GM12878 (cell line): ENCODE measurements around the gene PITRM1. TPM values are rescaled to one million over a fixed set of nuclear protein-coding genes. Genes with fewer than 3 reads are reported as not detected.

ENCODE experiments used
- ATAC-seq: fragments of 200-7000 bp; cut with Tn5 transposase; 3 replicates; pipeline ENCODE4 v1.9.1; 2020; ENCODE audit warnings: mild to moderate bottlenecking, moderate library complexity
- BruUV-seq: library from RNA; stranded (reverse); fragments of 400-500 nt; replicated peaks from 2 replicates; lab custom pipeline; 2021; lab: Mats Ljungman, UMichigan
- CTCF ChIA-PET: fragments of 300-600 bp; sonication (Branson Sonifier 250); formaldehyde crosslinking; extraction: SDS; loops from one replicate; lab custom pipeline; 2021; ENCODE audit warnings: inconsistent platforms; lab: Yijun Ruan, JAX
- POLR2A ChIA-PET: fragments of 350-600 bp; formaldehyde crosslinking; extraction: SDS; loops from one replicate; lab custom pipeline; 2021; ENCODE audit warnings: inconsistent platforms; lab: Charles Lee
- RAD21 ChIA-PET: fragments of 300-600 bp; sonication (Branson Sonifier 250); formaldehyde crosslinking; loops from one replicate; lab custom pipeline; 2023; ENCODE audit warnings: antibody characterized with exemption; ENCODE audit not compliant: unreplicated experiment; lab: Charles Lee
- SMC1A ChIA-PET: fragments of 300-600 bp; sonication (Branson Sonifier 250); formaldehyde crosslinking; loops from one replicate; lab custom pipeline; 2023; ENCODE audit not compliant: unreplicated experiment, uncharacterized antibody; lab: Charles Lee
- DNase-seq: peaks from one replicate; pipeline ENCODE4 v3.0.0-alpha.2; 2011; ENCODE audit warnings: low read depth, low spot score
- FAIRE-seq: peaks from 3 replicates; lab custom pipeline; 2011; peaks lifted over from hg19 to GRCh38; lab: Jason Lieb, UNC
- H2AFZ ChIP-seq: 2 replicates; pipeline ENCODE4 v1.6.0; 2011; ENCODE audit warnings: low read depth, low read length, control low read depth; ENCODE audit not compliant: control insufficient read depth
- H3K27ac ChIP-seq: 2 replicates; pipeline ENCODE4 v1.5.1; 2011; ENCODE audit warnings: control low read depth; ENCODE audit not compliant: control insufficient read depth, insufficient read depth
- H3K27me3 ChIP-seq, 2 experiments: replicated peaks in 1 of 2; 2 replicates each; pipeline versions ENCODE4 v1.6.0 to v1.6.1; 2011; ENCODE audit warnings: low read length in 1 of 2; ENCODE audit not compliant: control insufficient read depth in 2 of 2, insufficient read depth in 2 of 2
- H3K36me3 ChIP-seq, 2 experiments: 2 replicates each; pipeline ENCODE4 v1.5.1; 2011; ENCODE audit warnings: low read length in 1 of 2; ENCODE audit not compliant: control insufficient read depth in 2 of 2, insufficient read depth in 2 of 2
- H3K4me1 ChIP-seq: 2 replicates; pipeline ENCODE4 v1.6.1; 2011; ENCODE audit warnings: mild to moderate bottlenecking, low read length, moderate library complexity, mixed read lengths; ENCODE audit not compliant: control insufficient read depth, insufficient read depth
- H3K4me2 ChIP-seq: 2 replicates; pipeline ENCODE4 v1.6.0; 2011; ENCODE audit warnings: control low read depth; ENCODE audit not compliant: control insufficient read depth, insufficient read depth
- H3K4me3 ChIP-seq: fragments of 200-600 bp; sonication (generic); 2 replicates; pipeline ENCODE4 v1.5.1; 2016
- H3K79me2 ChIP-seq: 2 replicates; pipeline ENCODE4 v1.6.0; 2011; ENCODE audit warnings: low read length; ENCODE audit not compliant: control insufficient read depth, insufficient read depth
- H3K9ac ChIP-seq: 2 replicates; pipeline ENCODE4 v1.8.0; 2011; ENCODE audit warnings: low read length, control low read depth, mixed read lengths; ENCODE audit not compliant: control insufficient read depth, insufficient read depth
- H3K9me3 ChIP-seq: replicated peaks from 3 replicates; pipeline ENCODE4 v1.5.1; 2011; ENCODE audit warnings: mild to moderate bottlenecking, low read length; ENCODE audit not compliant: control insufficient read depth, insufficient read depth
- H4K20me1 ChIP-seq: 2 replicates; pipeline ENCODE4 v1.6.0; 2011; ENCODE audit not compliant: control insufficient read depth, insufficient read depth
- CBX3 ChIP-seq: fragments of 200-600 bp; sonication (generic); IDR thresholded peaks from 2 replicates; pipeline ENCODE4 v1.6.1; 2016; ENCODE audit warnings: low read depth, borderline replicate concordance
- CBX5 ChIP-seq: sonication (generic); IDR thresholded peaks from 2 replicates; pipeline ENCODE4 v1.6.1; 2016; ENCODE audit warnings: low read depth, moderate library complexity, mild to moderate bottlenecking, inconsistent platforms
- JUNB ChIP-seq: IDR thresholded peaks from 2 replicates; pipeline ENCODE4 v1.6.1; 2016; ENCODE audit warnings: antibody characterized with exemption, mild to moderate bottlenecking
- MXI1 ChIP-seq: fragments of 150-350 bp; IDR thresholded peaks from 2 replicates; pipeline ENCODE4 v1.6.1; 2011; ENCODE audit warnings: low read depth, mild to moderate bottlenecking, inconsistent platforms, low read length, improper control_type of control experiment
- PAX5 ChIP-seq: IDR thresholded peaks from 2 replicates; pipeline ENCODE4 v1.6.1; 2011; ENCODE audit warnings: low read depth, low read length, borderline replicate concordance
- POLR2AphosphoS5 ChIP-seq: IDR thresholded peaks from 2 replicates; pipeline ENCODE4 v1.6.1; 2011; ENCODE audit warnings: mild to moderate bottlenecking, low read length, inconsistent platforms
- TBL1XR1 ChIP-seq: IDR thresholded peaks from 2 replicates; pipeline ENCODE4 v1.6.1; 2012; ENCODE audit warnings: low read depth, low read length, improper control_type of control experiment
- YY1 ChIP-seq: IDR thresholded peaks from 2 replicates; pipeline ENCODE4 v1.6.1; 2011; ENCODE audit warnings: low read depth, mild to moderate bottlenecking, low read length
- ZBED1 ChIP-seq: IDR thresholded peaks from 2 replicates; pipeline ENCODE4 v1.6.1; 2016; ENCODE audit warnings: borderline replicate concordance
- ZNF207 ChIP-seq: fragments of 450-650 bp; IDR thresholded peaks from 2 replicates; pipeline ENCODE4 v1.6.1; 2014; ENCODE audit warnings: antibody characterized with exemption, mild to moderate bottlenecking, borderline replicate concordance
- WGBS: methylation state at CpG from one replicate; pipeline ENCODE4 v1.1.6; 2016; ENCODE audit warnings: low lambda C conversion rate; ENCODE audit not compliant: insufficient replicate concordance, insufficient coverage; ENCODE audit errors: missing lambda C conversion rate; 5-methylcytosine and 5-hydroxymethylcytosine counted together
- in situ Hi-C: fragments of 300-500 bp; cut with MboI; formaldehyde crosslinking; loops from 9 replicates; pipeline ENCODE4 v1.14.3; 2018; ENCODE audit warnings: mixed read lengths
- intact Hi-C: fragments of 100-400 bp; cut with micrococcal nuclease; formaldehyde crosslinking; loops from one replicate; pipeline ENCODE4 v1.14.2; 2022; ENCODE audit not compliant: unreplicated experiment
- polyA plus RNA-seq, 11 experiments: library from polyadenylated mRNA; depleted of rRNA in 4 of 11; unstranded in 6 of 11; stranded (reverse) in 5 of 11; fragments of >200 nt; fragmentation: Nextera tagmentation in 4 of 11; fragmentation: Illumina TruSeq in 1 of 11; extraction: Ambion mirVana in 4 of 11; extraction: Trizol in 1 of 11; gene quantifications; 1 replicate in 1 of 11; 2 replicates in 10 of 11; pipeline versions ENCODE4 v1.2.1 to v1.2.3, GENCODE V29; 2011 to 2016; ENCODE audit warnings: inconsistent platforms in 2 of 11, missing spikeins in 2 of 11, low read depth in 1 of 11
- total RNA-seq, 4 experiments: library from RNA; depleted of rRNA in 3 of 4; stranded (reverse); fragments of >200 nt in 3 of 4; fragmentation: Illumina TruSeq in 1 of 4; extraction: Trizol in 1 of 4; gene quantifications; 2 replicates each; pipeline versions ENCODE4 v1.2.1 to v1.2.3, GENCODE V29; 2013 to 2021
- TF ChIP-seq, protein P1 (sequence below): fragments of 450-650 bp; IDR thresholded peaks from 2 replicates; pipeline ENCODE4 v1.6.1; 2017; ENCODE audit warnings: borderline replicate concordance

Gene PITRM1
- total and polyA plus RNA-seq, 10 of the 15 experiments (the other 5 are each of a cell fraction or from before 2014, with no cell fraction given), result 15.5 to 53.0 (median 45.0) TPM

- 91% methylated on average over 20 of the region's 21 CpGs for WGBS
- no peaks in the 10 kb centered on the region for H4K20me1 ChIP-seq
- ChIA-PET CTCF (no interaction called here), RAD21 (no interaction called here), SMC1A (no interaction called here), POLR2A (no interaction called here)
- DNase-seq (no peak), ATAC-seq (no peak), FAIRE-seq (no peak)
- no peak overlapping the region for H3K4me2 ChIP-seq
- TF ChIP-seq ZNF207 (no peak), CBX5 (no peak), MXI1 (no peak), JUNB (no peak), TBL1XR1 (no peak), YY1 (no peak), POLR2AphosphoS5 (no peak), CBX3 (no peak), ZBED1 (no peak), PAX5 (no peak)
- TF ChIP-seq, protein P1, sequence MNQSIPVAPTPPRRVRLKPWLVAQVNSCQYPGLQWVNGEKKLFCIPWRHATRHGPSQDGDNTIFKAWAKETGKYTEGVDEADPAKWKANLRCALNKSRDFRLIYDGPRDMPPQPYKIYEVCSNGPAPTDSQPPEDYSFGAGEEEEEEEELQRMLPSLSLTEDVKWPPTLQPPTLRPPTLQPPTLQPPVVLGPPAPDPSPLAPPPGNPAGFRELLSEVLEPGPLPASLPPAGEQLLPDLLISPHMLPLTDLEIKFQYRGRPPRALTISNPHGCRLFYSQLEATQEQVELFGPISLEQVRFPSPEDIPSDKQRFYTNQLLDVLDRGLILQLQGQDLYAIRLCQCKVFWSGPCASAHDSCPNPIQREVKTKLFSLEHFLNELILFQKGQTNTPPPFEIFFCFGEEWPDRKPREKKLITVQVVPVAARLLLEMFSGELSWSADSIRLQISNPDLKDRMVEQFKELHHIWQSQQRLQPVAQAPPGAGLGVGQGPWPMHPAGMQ, result no peak
- no peak overlapping the region for H3K27ac ChIP-seq
- no peak overlapping the region for H3K9ac ChIP-seq
- no peaks in the 10 kb centered on the region for H3K79me2 ChIP-seq
- in situ Hi-C loops, result no loop called here
- intact Hi-C loops, result no loop called here
- H3K27me3 ChIP-seq, result no peaks in the 10 kb centered on the region
- no TSS peak for BruUV-seq
- no peaks in the 10 kb centered on the region for H3K9me3 ChIP-seq
- H3K4me1 ChIP-seq, result no peaks in the 10 kb centered on the region
- H2AFZ ChIP-seq, result no peak overlapping the region
- H3K4me3 ChIP-seq, result no peak overlapping the region
- H3K36me3 ChIP-seq, result peaks cover 17 to 43% of the 10 kb centered on the region in 2 experiments
Measured at GRCh38 chr10:3141351-3142005, 31.1 kb downstream of the PITRM1 start.
